ENCODE measurements around the gene KCNJ15.

The KCNJ15 gene

DNA sequence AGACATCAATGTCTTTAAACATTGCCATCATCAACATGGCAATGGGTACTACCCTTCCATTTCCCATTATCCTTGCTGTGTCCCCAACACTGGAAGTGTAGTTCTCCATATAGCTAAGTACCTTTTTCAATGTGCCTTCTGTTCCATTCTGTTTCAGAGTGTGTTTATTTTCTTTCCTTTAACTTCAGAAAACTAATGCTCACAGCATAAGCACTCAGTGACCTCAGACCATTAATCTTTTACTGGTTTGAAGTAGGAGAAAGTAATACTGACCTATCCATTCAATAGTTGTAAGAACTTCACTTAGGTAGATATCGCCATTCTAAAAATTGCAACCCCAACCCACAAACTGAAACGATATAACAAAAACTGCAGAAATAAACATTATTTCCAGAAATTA, 37.8 kb downstream of the KCNJ15 start:
- TF ChIP-seq TOX (CRISPR knock-in tag; IDR thresholded peaks at IDR 0.05; ENCODE audit: borderline replicate concordance) (no peak), OSR1 (CRISPR knock-in tag; IDR thresholded peaks at IDR 0.05) (no peak), ZFP3 (CRISPR knock-in tag; IDR thresholded peaks at IDR 0.05) (no peak), PPARA (CRISPR knock-in tag; IDR thresholded peaks at IDR 0.05; ENCODE audit: borderline replicate concordance) (no peak), TSHZ2 (CRISPR knock-in tag; IDR thresholded peaks at IDR 0.05) (no peak), ZNF565 (CRISPR knock-in tag; conservative IDR thresholded peaks at IDR 0.05; ENCODE audit: low read depth) (no peak), ESRRG (CRISPR knock-in tag; IDR thresholded peaks at IDR 0.05) (no peak), ZNF70 (CRISPR knock-in tag; IDR thresholded peaks at IDR 0.05) (no peak), ISL1 (CRISPR knock-in tag; IDR thresholded peaks at IDR 0.05) (no peak), ZFP30 (CRISPR knock-in tag; IDR thresholded peaks at IDR 0.05) (no peak), GLIS3 (CRISPR knock-in tag; IDR thresholded peaks at IDR 0.05) (no peak), CSDC2 (CRISPR knock-in tag; IDR thresholded peaks at IDR 0.05) (no peak), ARNTL (CRISPR knock-in tag; IDR thresholded peaks at IDR 0.05; ENCODE audit: borderline replicate concordance, low read depth) (no peak), ZNF8 (CRISPR knock-in tag; IDR thresholded peaks at IDR 0.05) (no peak), SNAI2 (CRISPR knock-in tag; IDR thresholded peaks at IDR 0.05) (no peak), BACH2 (CRISPR knock-in tag; IDR thresholded peaks at IDR 0.05; ENCODE audit: borderline replicate concordance) (no peak)
- TF ChIP-seq, protein P1, sequence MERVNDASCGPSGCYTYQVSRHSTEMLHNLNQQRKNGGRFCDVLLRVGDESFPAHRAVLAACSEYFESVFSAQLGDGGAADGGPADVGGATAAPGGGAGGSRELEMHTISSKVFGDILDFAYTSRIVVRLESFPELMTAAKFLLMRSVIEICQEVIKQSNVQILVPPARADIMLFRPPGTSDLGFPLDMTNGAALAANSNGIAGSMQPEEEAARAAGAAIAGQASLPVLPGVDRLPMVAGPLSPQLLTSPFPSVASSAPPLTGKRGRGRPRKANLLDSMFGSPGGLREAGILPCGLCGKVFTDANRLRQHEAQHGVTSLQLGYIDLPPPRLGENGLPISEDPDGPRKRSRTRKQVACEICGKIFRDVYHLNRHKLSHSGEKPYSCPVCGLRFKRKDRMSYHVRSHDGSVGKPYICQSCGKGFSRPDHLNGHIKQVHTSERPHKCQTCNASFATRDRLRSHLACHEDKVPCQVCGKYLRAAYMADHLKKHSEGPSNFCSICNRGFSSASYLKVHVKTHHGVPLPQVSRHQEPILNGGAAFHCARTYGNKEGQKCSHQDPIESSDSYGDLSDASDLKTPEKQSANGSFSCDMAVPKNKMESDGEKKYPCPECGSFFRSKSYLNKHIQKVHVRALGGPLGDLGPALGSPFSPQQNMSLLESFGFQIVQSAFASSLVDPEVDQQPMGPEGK (CRISPR knock-in tag; IDR thresholded peaks at IDR 0.05; ENCODE audit: borderline replicate concordance), result no peak
- TF ChIP-seq, protein P2, sequence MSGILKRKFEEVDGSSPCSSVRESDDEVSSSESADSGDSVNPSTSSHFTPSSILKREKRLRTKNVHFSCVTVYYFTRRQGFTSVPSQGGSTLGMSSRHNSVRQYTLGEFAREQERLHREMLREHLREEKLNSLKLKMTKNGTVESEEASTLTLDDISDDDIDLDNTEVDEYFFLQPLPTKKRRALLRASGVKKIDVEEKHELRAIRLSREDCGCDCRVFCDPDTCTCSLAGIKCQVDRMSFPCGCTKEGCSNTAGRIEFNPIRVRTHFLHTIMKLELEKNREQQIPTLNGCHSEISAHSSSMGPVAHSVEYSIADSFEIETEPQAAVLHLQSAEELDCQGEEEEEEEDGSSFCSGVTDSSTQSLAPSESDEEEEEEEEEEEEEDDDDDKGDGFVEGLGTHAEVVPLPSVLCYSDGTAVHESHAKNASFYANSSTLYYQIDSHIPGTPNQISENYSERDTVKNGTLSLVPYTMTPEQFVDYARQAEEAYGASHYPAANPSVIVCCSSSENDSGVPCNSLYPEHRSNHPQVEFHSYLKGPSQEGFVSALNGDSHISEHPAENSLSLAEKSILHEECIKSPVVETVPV (CRISPR knock-in tag; IDR thresholded peaks at IDR 0.05), result no peak
- TF ChIP-seq, protein P3, sequence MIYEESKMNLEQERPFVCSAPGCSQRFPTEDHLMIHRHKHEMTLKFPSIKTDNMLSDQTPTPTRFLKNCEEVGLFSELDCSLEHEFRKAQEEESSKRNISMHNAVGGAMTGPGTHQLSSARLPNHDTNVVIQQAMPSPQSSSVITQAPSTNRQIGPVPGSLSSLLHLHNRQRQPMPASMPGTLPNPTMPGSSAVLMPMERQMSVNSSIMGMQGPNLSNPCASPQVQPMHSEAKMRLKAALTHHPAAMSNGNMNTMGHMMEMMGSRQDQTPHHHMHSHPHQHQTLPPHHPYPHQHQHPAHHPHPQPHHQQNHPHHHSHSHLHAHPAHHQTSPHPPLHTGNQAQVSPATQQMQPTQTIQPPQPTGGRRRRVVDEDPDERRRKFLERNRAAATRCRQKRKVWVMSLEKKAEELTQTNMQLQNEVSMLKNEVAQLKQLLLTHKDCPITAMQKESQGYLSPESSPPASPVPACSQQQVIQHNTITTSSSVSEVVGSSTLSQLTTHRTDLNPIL (CRISPR knock-in tag; IDR thresholded peaks at IDR 0.05; ENCODE audit: low read depth), result no peak
- TF ChIP-seq, protein P4, sequence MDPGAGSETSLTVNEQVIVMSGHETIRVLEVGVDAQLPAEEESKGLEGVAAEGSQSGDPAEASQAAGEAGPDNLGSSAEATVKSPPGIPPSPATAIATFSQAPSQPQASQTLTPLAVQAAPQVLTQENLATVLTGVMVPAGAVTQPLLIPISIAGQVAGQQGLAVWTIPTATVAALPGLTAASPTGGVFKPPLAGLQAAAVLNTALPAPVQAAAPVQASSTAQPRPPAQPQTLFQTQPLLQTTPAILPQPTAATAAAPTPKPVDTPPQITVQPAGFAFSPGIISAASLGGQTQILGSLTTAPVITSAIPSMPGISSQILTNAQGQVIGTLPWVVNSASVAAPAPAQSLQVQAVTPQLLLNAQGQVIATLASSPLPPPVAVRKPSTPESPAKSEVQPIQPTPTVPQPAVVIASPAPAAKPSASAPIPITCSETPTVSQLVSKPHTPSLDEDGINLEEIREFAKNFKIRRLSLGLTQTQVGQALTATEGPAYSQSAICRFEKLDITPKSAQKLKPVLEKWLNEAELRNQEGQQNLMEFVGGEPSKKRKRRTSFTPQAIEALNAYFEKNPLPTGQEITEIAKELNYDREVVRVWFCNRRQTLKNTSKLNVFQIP (CRISPR knock-in tag; IDR thresholded peaks at IDR 0.05; ENCODE audit: borderline replicate concordance, low read depth), result no peak
- ATAC-seq, result no peak

DNA sequence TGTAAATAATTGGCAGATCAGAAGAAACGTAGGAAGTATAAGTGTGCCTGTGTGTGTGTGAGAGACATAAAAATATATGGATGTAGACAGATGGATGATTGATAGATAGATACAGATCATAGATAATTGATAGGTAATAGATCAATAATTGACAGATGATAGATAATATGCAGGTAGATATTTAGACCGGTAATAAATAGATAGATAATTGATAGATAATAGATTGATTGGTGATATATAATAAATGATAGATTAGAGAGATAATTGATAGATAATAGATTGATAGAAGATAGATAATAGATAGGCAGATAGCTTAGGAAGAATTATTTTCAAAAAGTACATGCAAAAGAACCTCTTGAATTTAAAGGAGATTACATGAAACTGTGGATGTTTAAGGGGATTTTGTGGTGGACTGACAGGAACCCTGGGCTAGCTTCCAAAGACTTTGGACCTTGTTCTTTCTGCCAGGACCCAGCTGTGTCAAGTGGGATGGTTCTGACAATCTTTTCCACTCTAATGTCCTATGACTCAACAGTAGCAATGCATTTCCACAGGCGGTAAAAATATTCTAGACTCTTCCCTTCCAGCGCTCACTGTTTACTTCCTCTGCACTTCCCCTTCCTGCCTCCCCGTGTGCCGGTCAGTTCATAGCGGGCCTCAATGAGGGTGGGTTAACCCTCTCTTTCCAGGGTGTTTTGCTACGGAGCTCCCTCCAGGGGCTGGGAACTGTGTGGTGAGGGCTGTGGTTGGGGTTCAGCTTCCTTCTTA, 39.4 kb downstream of the KCNJ15 start:
- ATAC-seq, result no peak; the same call in 2 of the 3 replicates
- TF ChIP-seq RARB (CRISPR knock-in tag; IDR thresholded peaks at IDR 0.05), result no peak
- no peak for TF ChIP-seq TSHZ2 (CRISPR knock-in tag; IDR thresholded peaks at IDR 0.05)
- no peak for TF ChIP-seq OSR1 (CRISPR knock-in tag; IDR thresholded peaks at IDR 0.05)
- no peak for TF ChIP-seq ZC3H10 (CRISPR knock-in tag; IDR thresholded peaks at IDR 0.05)
- no peak for TF ChIP-seq SNAI2 (CRISPR knock-in tag; IDR thresholded peaks at IDR 0.05)
- no peak for TF ChIP-seq CSDC2 (CRISPR knock-in tag; IDR thresholded peaks at IDR 0.05)

Measured in SK-N-SH treated with all-trans-retinoic acid at 6 μM for 48 hours (cell line).